ENCODE results near the gene ACTC1. TPM values are rescaled to one million over a fixed set of nuclear protein-coding genes. Genes with fewer than 3 reads are reported as not detected.

The ACTC1 gene
- total RNA-seq, 2 experiments from 2014 or later, result not detected

- Mint-ChIP-seq H3K27ac (no peak overlapping the region), H3K9me3 (no peaks in the 10 kb centered on the region), H3K4me1 (ENCODE audit: low read depth) (no peaks in the 10 kb centered on the region), H3K4me3 (no peak overlapping the region), H3K36me3 (no peaks in the 10 kb centered on the region), H3K27me3 (peaks cover 9% of the 10 kb centered on the region)
- intact Hi-C loops (cut with micrococcal nuclease), result no loop called here
- DNase-seq, result no peak
- ChIA-PET POLR2A (no interaction called here), CTCF (interaction anchor here (0.6 kb wide), 1 partner anchor 53 kb away, joined by 3 read pairs; no protein-coding TSS in a partner anchor)
Observed at GRCh38 chr15:34772312-34772711, 23.0 kb downstream of the ACTC1 start.

GRCh38 chr15:34769711-34770110 is 25.6 kb downstream of the ACTC1 start:
- CTCF ChIA-PET, result no interaction called here
- POLR2A ChIA-PET, result no interaction called here
- H3K4me1 Mint-ChIP-seq (ENCODE audit: low read depth), result no peaks in the 10 kb centered on the region
- no peak for DNase-seq
- H3K27ac Mint-ChIP-seq, result no peak overlapping the region
- H3K36me3 Mint-ChIP-seq, result no peaks in the 10 kb centered on the region
- no peak overlapping the region for H3K4me3 Mint-ChIP-seq
- peaks cover 9% of the 10 kb centered on the region for H3K27me3 Mint-ChIP-seq
- intact Hi-C loops (cut with micrococcal nuclease), result no loop called here
- no peaks in the 10 kb centered on the region for H3K9me3 Mint-ChIP-seq

GRCh38 chr15:34768530-34768929 is 26.8 kb downstream of the ACTC1 start:
- intact Hi-C loops (cut with micrococcal nuclease), result no loop called here
- Mint-ChIP-seq H3K9me3 (no peaks in the 10 kb centered on the region), H3K4me1 (ENCODE audit: low read depth) (no peaks in the 10 kb centered on the region), H3K27ac (no peak overlapping the region), H3K27me3 (peaks cover 10% of the 10 kb centered on the region), H3K36me3 (no peaks in the 10 kb centered on the region), H3K4me3 (no peak overlapping the region)
- POLR2A ChIA-PET, result no interaction called here
- no peak for DNase-seq
- CTCF ChIA-PET, result no interaction called here

GRCh38 chr15:34765741-34766140 is 29.6 kb downstream of the ACTC1 start:
- CTCF ChIA-PET, result no interaction called here
- no peaks in the 10 kb centered on the region for H3K4me1 Mint-ChIP-seq (ENCODE audit: low read depth)
- H3K36me3 Mint-ChIP-seq, result no peaks in the 10 kb centered on the region
- no peak overlapping the region for H3K4me3 Mint-ChIP-seq
- H3K27me3 Mint-ChIP-seq, result peaks cover 6% of the 10 kb centered on the region
- POLR2A ChIA-PET, result no interaction called here
- H3K9me3 Mint-ChIP-seq, result no peaks in the 10 kb centered on the region
- H3K27ac Mint-ChIP-seq, result no peak overlapping the region
- intact Hi-C loops (cut with micrococcal nuclease), result no loop called here
- no peak for DNase-seq

- CTCF ChIA-PET, result no interaction called here
- no peaks in the 10 kb centered on the region for H3K36me3 Mint-ChIP-seq
- POLR2A ChIA-PET, result no interaction called here
Observed at GRCh38 chr15:34760909-34761308, 34.4 kb downstream of the ACTC1 start.

GRCh38 chr15:34759992-34760391 is 35.4 kb downstream of the ACTC1 start:
- Mint-ChIP-seq H3K4me1 (ENCODE audit: low read depth) (no peaks in the 10 kb centered on the region), H3K4me3 (no peak overlapping the region), H3K27me3 (peaks cover 25% of the 10 kb centered on the region), H3K36me3 (no peaks in the 10 kb centered on the region), H3K9me3 (no peaks in the 10 kb centered on the region), H3K27ac (no peak overlapping the region)
- ChIA-PET CTCF (no interaction called here), POLR2A (no interaction called here)
- intact Hi-C loops (cut with micrococcal nuclease), result no loop called here
- DNase-seq, result no peak

More at GRCh38 chr15:34760909-34761308, 34.4 kb downstream of the ACTC1 start:
- Mint-ChIP-seq H3K27me3 (peaks cover 18% of the 10 kb centered on the region), H3K4me1 (ENCODE audit: low read depth) (no peaks in the 10 kb centered on the region), H3K27ac (no peak overlapping the region), H3K4me3 (no peak overlapping the region), H3K9me3 (no peaks in the 10 kb centered on the region)
- no peak for DNase-seq
- intact Hi-C loops (cut with micrococcal nuclease), result no loop called here

- Mint-ChIP-seq H3K36me3 (no peaks in the 10 kb centered on the region), H3K9me3 (no peaks in the 10 kb centered on the region), H3K27me3 (peaks cover 25% of the 10 kb centered on the region), H3K27ac (no peak overlapping the region), H3K4me1 (ENCODE audit: low read depth) (no peaks in the 10 kb centered on the region), H3K4me3 (no peak overlapping the region)
- ChIA-PET POLR2A (no interaction called here), CTCF (no interaction called here)
- no peak for DNase-seq
- intact Hi-C loops (cut with micrococcal nuclease), result no loop called here
Observed at GRCh38 chr15:34759347-34759746, 36.0 kb downstream of the ACTC1 start.

- Mint-ChIP-seq H3K27me3 (peaks cover 36% of the 10 kb centered on the region), H3K27ac (no peak overlapping the region), H3K4me3 (no peak overlapping the region), H3K9me3 (no peaks in the 10 kb centered on the region), H3K36me3 (no peaks in the 10 kb centered on the region), H3K4me1 (ENCODE audit: low read depth) (no peaks in the 10 kb centered on the region)
- no peak for DNase-seq
- intact Hi-C loops (cut with micrococcal nuclease), result no loop called here
- CTCF ChIA-PET, result no interaction called here
- POLR2A ChIA-PET, result no interaction called here
Observed at GRCh38 chr15:34757262-34757661, 38.1 kb downstream of the ACTC1 start.

- Mint-ChIP-seq H3K9me3 (no peaks in the 10 kb centered on the region), H3K4me1 (ENCODE audit: low read depth) (no peaks in the 10 kb centered on the region), H3K4me3 (no peak overlapping the region), H3K27me3 (peaks cover 39% of the 10 kb centered on the region), H3K36me3 (no peaks in the 10 kb centered on the region), H3K27ac (no peak overlapping the region)
- POLR2A ChIA-PET, result no interaction called here
- DNase-seq, result no peak
- intact Hi-C loops (cut with micrococcal nuclease), result no loop called here
- CTCF ChIA-PET, result no interaction called here
Observed at GRCh38 chr15:34755419-34755773, 40.0 kb downstream of the ACTC1 start.

- Mint-ChIP-seq H3K27ac (no peak within 1 kb of the TSS), H3K36me3 (no peaks in the 10 kb centered on the region), H3K4me1 (ENCODE audit: low read depth) (no peaks in the 10 kb centered on the region), H3K9me3 (no peaks in the 10 kb centered on the region), H3K4me3 (no peak within 1 kb of the TSS), H3K27me3 (peaks cover 41% of the 10 kb centered on the region)
- DNase-seq, result no peak
- CTCF ChIA-PET, result no interaction called here
- intact Hi-C loops (cut with micrococcal nuclease), result no loop called here
- POLR2A ChIA-PET, result no interaction called here
Observed at GRCh38 chr15:34754674-34755418, 40.5 kb downstream of the ACTC1 start, which contains the start of gene GJD2. TSS of gene GJD2 (minus strand) at chr15:34754998. CDS start at chr15:34754488, 510 bp downstream.

- Mint-ChIP-seq H3K36me3 (no peaks in the 10 kb centered on the region), H3K9me3 (no peaks in the 10 kb centered on the region), H3K4me1 (ENCODE audit: low read depth) (no peaks in the 10 kb centered on the region), H3K27me3 (peaks cover 42% of the 10 kb centered on the region), H3K4me3 (no peak overlapping the region), H3K27ac (no peak overlapping the region)
- intact Hi-C loops (cut with micrococcal nuclease), result no loop called here
- CTCF ChIA-PET, result no interaction called here
- DNase-seq, result no peak
- POLR2A ChIA-PET, result no interaction called here
Observed at GRCh38 chr15:34754171-34754601, 41.2 kb downstream of the ACTC1 start.

- H3K9me3 Mint-ChIP-seq, result no peaks in the 10 kb centered on the region
- peaks cover 45% of the 10 kb centered on the region for H3K27me3 Mint-ChIP-seq
- H3K36me3 Mint-ChIP-seq, result no peaks in the 10 kb centered on the region
- no peaks in the 10 kb centered on the region for H3K4me1 Mint-ChIP-seq (ENCODE audit: low read depth)
- POLR2A ChIA-PET, result no interaction called here
- no peak overlapping the region for H3K4me3 Mint-ChIP-seq
- DNase-seq, result no peak
- CTCF ChIA-PET, result no interaction called here
- intact Hi-C loops (cut with micrococcal nuclease), result no loop called here
- no peak overlapping the region for H3K27ac Mint-ChIP-seq
Observed at GRCh38 chr15:34753236-34753894, 42.0 kb downstream of the ACTC1 start.

GRCh38 chr15:34749691-34750090 is 45.7 kb downstream of the ACTC1 start:
- CTCF ChIA-PET, result no interaction called here
- H3K27me3 Mint-ChIP-seq, result peaks cover 30% of the 10 kb centered on the region
- intact Hi-C loops (cut with micrococcal nuclease), result no loop called here
- no peaks in the 10 kb centered on the region for H3K9me3 Mint-ChIP-seq
- DNase-seq, result no peak
- POLR2A ChIA-PET, result no interaction called here
- no peak overlapping the region for H3K4me3 Mint-ChIP-seq
- H3K36me3 Mint-ChIP-seq, result no peaks in the 10 kb centered on the region
- H3K4me1 Mint-ChIP-seq (ENCODE audit: low read depth), result no peaks in the 10 kb centered on the region
- no peak overlapping the region for H3K27ac Mint-ChIP-seq
